MCF 10A (cell line): ENCODE results near the gene BATF3. TPM values are rescaled to one million over a fixed set of nuclear protein-coding genes. Genes with fewer than 3 reads are reported as not detected.
A peak's percentile ranks its signal among the peaks of the same experiment; 100 is the strongest.
"Not testable (repeated sequence)": the region's sequence is repeated elsewhere in the genome, so short reads cannot be mapped to it uniquely, and the experiment has no call there.

Source experiments
- BruUV-seq: library from RNA; stranded (reverse); fragments of 400-500 nt; replicated peaks from 2 replicates; lab custom pipeline; 2021; lab: Mats Ljungman, UMichigan
- CTCF ChIA-PET: fragments of 300-600 bp; sonication (Branson Sonifier 250); formaldehyde crosslinking; extraction: SDS; loops from one replicate; lab custom pipeline; 2021; ENCODE audit warnings: antibody characterized with exemption, inconsistent platforms; lab: Yijun Ruan, JAX
- POLR2A ChIA-PET: fragments of 300-600, 350-650 bp; sonication (Branson Sonifier 250); formaldehyde crosslinking; extraction: SDS; loops from one replicate; lab custom pipeline; 2020; ENCODE audit warnings: antibody characterized with exemption, inconsistent platforms; lab: Yijun Ruan, JAX
- DNase-seq: peaks from one replicate; pipeline ENCODE4 v3.0.0-alpha.2; 2018; ENCODE audit not compliant: unreplicated experiment
- H3K27ac Mint-ChIP-seq: one replicate; pipeline ENCODE4 v1.8.0; 2022; ENCODE audit warnings: mild to moderate bottlenecking, low read depth, mixed read lengths; ENCODE audit not compliant: unreplicated experiment
- H3K27me3 Mint-ChIP-seq: one replicate; pipeline ENCODE4 v1.8.0; 2022; ENCODE audit warnings: mixed read lengths; ENCODE audit not compliant: insufficient read depth, unreplicated experiment
- H3K36me3 Mint-ChIP-seq: one replicate; pipeline ENCODE4 v1.8.0; 2022; ENCODE audit warnings: mild to moderate bottlenecking, moderate library complexity, mixed read lengths; ENCODE audit not compliant: insufficient read depth, unreplicated experiment
- H3K4me1 Mint-ChIP-seq: one replicate; pipeline ENCODE4 v1.8.0; 2022; ENCODE audit warnings: mixed read lengths; ENCODE audit not compliant: insufficient read depth, unreplicated experiment
- H3K4me3 Mint-ChIP-seq: one replicate; pipeline ENCODE4 v1.8.0; 2022; ENCODE audit warnings: mild to moderate bottlenecking, moderate library complexity, mixed read lengths; ENCODE audit not compliant: unreplicated experiment
- H3K9me3 Mint-ChIP-seq: one replicate; pipeline ENCODE4 v1.8.0; 2022; ENCODE audit warnings: mixed read lengths; ENCODE audit not compliant: unreplicated experiment
- CTCF ChIP-seq: fragments of 200-600 bp; IDR thresholded peaks from one replicate; pipeline ENCODE4 v1.8.0; 2022; ENCODE audit warnings: antibody characterized with exemption, mild to moderate bottlenecking; ENCODE audit not compliant: unreplicated experiment
- intact Hi-C: fragments of 100-400 bp; cut with micrococcal nuclease; formaldehyde crosslinking; loops from 2 replicates; pipeline ENCODE4 v1.14.1; 2022
- total RNA-seq: library from RNA; stranded (reverse); gene quantifications from 2 replicates; pipeline ENCODE4 v1.2.3, GENCODE V29; 2022

BATF3 gene
- total RNA-seq, 1 experiment from 2014 or later: 1.5 TPM

- CTCF ChIA-PET: interaction anchor here (0.6 to 2.4 kb wide), 8 partner anchors 10 to 276 kb away, joined by 3 to 10 read pairs (median 4); no protein-coding TSS in a partner anchor
- DNase-seq: no peak
- no peak overlapping the region for H3K27ac Mint-ChIP-seq
- intact Hi-C loops: no loop called here
- POLR2A ChIA-PET: interaction anchor here (0.6 to 0.7 kb wide), 3 partner anchors 9 to 1960 kb away, joined by 3 to 6 read pairs (median 3); no protein-coding TSS in a partner anchor
- peaks cover 19% of the 10 kb centered on the region for H3K4me1 Mint-ChIP-seq
- peaks cover 19% of the 10 kb centered on the region for H3K36me3 Mint-ChIP-seq
- no peaks in the 10 kb centered on the region for H3K9me3 Mint-ChIP-seq
- no TSS peak for BruUV-seq
- TF ChIP-seq CTCF: no peak
- H3K27me3 Mint-ChIP-seq: no peaks in the 10 kb centered on the region
- no peak overlapping the region for H3K4me3 Mint-ChIP-seq
These were observed 32.0 kb upstream of the BATF3 start for GRCh38 chr1:212731630-212732029.

- ChIA-PET POLR2A (interaction anchor here (1.6 to 1.9 kb wide), 2 partner anchors 9 to 11 kb away, joined by 4 to 6 read pairs; no protein-coding TSS in a partner anchor), CTCF (interaction anchor here (0.6 to 2.8 kb wide), 7 partner anchors 8 to 252 kb away, joined by 3 to 15 read pairs (median 5); no protein-coding TSS in a partner anchor)
- no peaks in the 10 kb centered on the region for H3K9me3 Mint-ChIP-seq
- no peak for TF ChIP-seq CTCF
- BruUV-seq: no TSS peak
- H3K27ac Mint-ChIP-seq: peak overlapping the region; percentile 91
- intact Hi-C loops: no loop called here
- H3K4me3 Mint-ChIP-seq: no peak overlapping the region
- H3K36me3 Mint-ChIP-seq: peaks cover 12% of the 10 kb centered on the region
- DNase-seq: no peak
- no peaks in the 10 kb centered on the region for H3K27me3 Mint-ChIP-seq
- H3K4me1 Mint-ChIP-seq: peaks cover 19% of the 10 kb centered on the region
These were observed 29.0 kb upstream of the BATF3 start for GRCh38 chr1:212728606-212729005.

- peak; percentile 89 for DNase-seq
- no peak for TF ChIP-seq CTCF
- Mint-ChIP-seq H3K27ac (peak overlapping the region; percentile 91), H3K9me3 (no peaks in the 10 kb centered on the region), H3K36me3 (peaks cover 2% of the 10 kb centered on the region), H3K4me1 (peaks cover 21% of the 10 kb centered on the region), H3K4me3 (no peak overlapping the region), H3K27me3 (no peaks in the 10 kb centered on the region)
- BruUV-seq: no TSS peak
- CTCF ChIA-PET: interaction anchor here (0.5 to 2.8 kb wide), 7 partner anchors 14 to 292 kb away, joined by 3 to 15 read pairs (median 4); no protein-coding TSS in a partner anchor
- intact Hi-C loops: no loop called here
- POLR2A ChIA-PET: interaction anchor here (0.6 to 0.9 kb wide), 2 partner anchors 10 to 120 kb away, joined by 3 read pairs; no protein-coding TSS in a partner anchor
These were observed 27.9 kb upstream of the BATF3 start for GRCh38 chr1:212727386-212728181.

GRCh38 chr1:212724679-212725078, 25.0 kb upstream of the BATF3 start:
- H3K36me3 Mint-ChIP-seq, H3K9me3 Mint-ChIP-seq, H3K27ac Mint-ChIP-seq, POLR2A ChIA-PET, DNase-seq, BruUV-seq, intact Hi-C loops, H3K27me3 Mint-ChIP-seq, H3K4me3 Mint-ChIP-seq: not testable (repeated sequence)
- CTCF ChIA-PET: interaction anchor here (1.3 to 4.8 kb wide), 2 partner anchors 57 to 247 kb away, joined by 5 to 22 read pairs; no protein-coding TSS in a partner anchor
- H3K4me1 Mint-ChIP-seq: peaks cover 37% of the 10 kb centered on the region
